SW480 (cell line): ENCODE measurements around the gene CYFIP1.

Experiments used
- DNase-seq: peaks from one replicate; pipeline ENCODE4 v3.0.0-alpha.2; 2016; ENCODE audit warnings: low spot score

The CYFIP1 gene

GRCh38 chr15:22867886-22868285 is 112.3 kb downstream of the CYFIP1 start:
- no peak for DNase-seq

- DNase-seq: peak; percentile 9
Observed at GRCh38 chr15:22866079-22866478, 114.1 kb downstream of the CYFIP1 start.

- no peak for DNase-seq
Observed at GRCh38 chr15:22863356-22863755, 116.8 kb downstream of the CYFIP1 start.

- no peak for DNase-seq
Observed at GRCh38 chr15:22861161-22861560, 119.0 kb downstream of the CYFIP1 start.

GRCh38 chr15:22856659-22857058 is 123.5 kb downstream of the CYFIP1 start:
- DNase-seq: no peak

GRCh38 chr15:22855791-22856190 is 124.4 kb downstream of the CYFIP1 start:
- DNase-seq: no peak

- DNase-seq: no peak
Observed at GRCh38 chr15:22851513-22851912, 128.7 kb downstream of the CYFIP1 start.

GRCh38 chr15:22850055-22850454 is 130.1 kb downstream of the CYFIP1 start:
- no peak for DNase-seq

- no peak for DNase-seq
Observed at GRCh38 chr15:22846073-22846472, 134.1 kb downstream of the CYFIP1 start.

GRCh38 chr15:22845289-22845900 is 134.8 kb downstream of the CYFIP1 start:
- no peak for DNase-seq

- no peak for DNase-seq
Observed at GRCh38 chr15:22844421-22845288, 135.5 kb downstream of the CYFIP1 start.

- peak; percentile 3 for DNase-seq
Observed at GRCh38 chr15:22839046-22839695, 141.0 kb downstream of the CYFIP1 start.

GRCh38 chr15:22838292-22839042 is 141.7 kb downstream of the CYFIP1 start, which contains the start of gene NIPA2:
Gene NIPA2 (plus strand): TSS chr15:22838666. CDS start chr15:22851732, 13,066 bp downstream.
- DNase-seq: peak; percentile 94

- no peak for DNase-seq
Observed at GRCh38 chr15:22831473-22831872, 148.7 kb downstream of the CYFIP1 start.

GRCh38 chr15:22827125-22827524 is 153.0 kb downstream of the CYFIP1 start:
- no peak for DNase-seq

- no peak for DNase-seq
Observed at GRCh38 chr15:22823495-22824128, 156.6 kb downstream of the CYFIP1 start.

- no peak for DNase-seq
Observed at GRCh38 chr15:22819651-22820050, 160.5 kb downstream of the CYFIP1 start.
